Amniotic stem cell (primary cell): Measurements from ENCODE around the gene MMUT.
"Not testable (repeated sequence)": the region's sequence is repeated elsewhere in the genome, so short reads cannot be mapped to it uniquely, and the experiment has no call there.

Experiments
- DNase-seq: peaks from one replicate; lab custom pipeline; 2025; lab: John Stamatoyannopoulos, UW

Gene MMUT

DNA sequence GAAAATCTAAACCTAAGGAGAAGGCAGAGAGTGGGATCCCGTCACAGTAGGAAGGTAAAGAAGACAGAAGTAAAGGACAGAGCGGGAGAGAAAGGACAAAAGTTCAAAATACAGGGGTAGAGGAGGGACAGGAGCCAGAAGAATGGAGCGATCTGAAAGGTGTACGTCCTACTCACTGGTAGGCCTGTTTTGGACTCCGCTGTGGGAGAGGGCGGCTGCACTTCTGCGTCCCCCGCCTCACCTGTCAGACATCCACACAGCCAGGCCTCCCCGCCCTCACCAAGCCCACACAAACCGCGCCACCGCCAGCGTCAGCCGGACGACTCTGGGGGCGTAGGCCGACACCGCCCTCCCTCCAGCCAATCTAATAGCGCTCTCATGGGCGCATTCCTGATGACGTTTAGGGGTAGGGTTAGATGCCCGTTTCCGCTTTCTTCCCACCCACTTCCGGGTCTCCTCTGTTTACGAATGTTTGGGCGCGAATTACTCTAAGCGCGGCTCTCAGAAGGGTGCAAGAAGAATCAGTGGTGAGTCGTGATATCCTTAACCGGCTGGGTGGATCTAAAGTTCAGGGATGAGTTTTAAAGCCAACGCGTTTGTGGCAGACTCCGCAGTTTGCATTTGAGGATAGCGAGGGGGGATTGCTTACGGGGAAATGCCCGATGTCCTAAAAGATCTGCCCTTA is at the start of gene MMUT, which contains the start of gene CENPQ:
Gene MMUT (minus strand): TSS at position 327 of the 685 bp plus-strand sequence. CDS start 3,787 bp downstream, outside the sequence.
Gene CENPQ (plus strand): TSS at position 444 of the 685 bp plus-strand sequence. CDS start 6,807 bp downstream, outside the sequence.
- peak; percentile 94 for DNase-seq

DNA sequence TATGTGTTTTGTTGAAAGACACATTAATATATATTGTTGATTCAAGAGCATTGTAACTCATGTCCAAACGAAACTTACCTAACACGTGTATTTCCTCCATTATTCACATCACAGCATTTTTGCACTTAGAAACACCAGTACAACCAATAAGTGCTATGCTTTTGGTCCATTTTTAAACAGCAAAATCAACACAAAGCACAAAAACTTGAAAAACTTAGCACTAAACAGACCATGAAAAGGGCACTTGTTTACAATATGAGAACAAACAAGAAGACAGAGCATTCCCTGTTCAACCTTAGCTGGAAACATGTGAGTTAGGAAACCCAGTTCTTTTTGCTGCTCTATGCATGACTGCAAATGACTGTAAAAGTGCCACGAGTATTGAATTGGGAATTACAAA is 46.3 kb upstream of the MMUT start:
- DNase-seq: no peak

- DNase-seq: no peak
These were observed 43.6 kb upstream of the MMUT start for GRCh38 chr6:49506569-49507111.

- no peak for DNase-seq
These were observed 41.6 kb upstream of the MMUT start for GRCh38 chr6:49504666-49505065.

- DNase-seq: no peak
These were observed 36.6 kb upstream of the MMUT start, which contains the start of gene GLYATL3 for GRCh38 chr6:49499623-49500022. GLYATL3 (plus strand) TSS chr6:49499923; CDS start chr6:49511991, 12,068 bp downstream.

- no peak for DNase-seq
These were observed 36.1 kb upstream of the MMUT start for GRCh38 chr6:49499126-49499525.

- no peak for DNase-seq
These were observed 34.3 kb upstream of the MMUT start for GRCh38 chr6:49497304-49497703.

DNA sequence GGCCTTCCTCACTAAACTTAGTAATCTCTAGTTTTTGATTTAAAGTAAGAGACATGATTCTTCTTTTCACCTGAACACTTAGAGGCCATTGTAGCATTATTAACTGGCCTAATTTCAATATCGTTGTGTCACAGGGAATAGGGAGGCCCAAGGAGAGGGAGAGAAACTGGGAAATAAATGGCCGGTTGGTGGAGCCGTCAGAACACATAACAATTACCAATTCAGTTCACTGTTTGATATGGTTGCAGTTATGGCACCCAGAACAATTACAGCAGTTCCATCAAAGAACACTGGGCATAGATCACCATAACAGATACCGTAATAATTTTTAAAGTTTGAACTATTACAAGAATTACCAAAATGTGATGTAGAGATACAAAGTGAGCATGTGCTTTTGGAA is 27.6 kb upstream of the MMUT start:
- DNase-seq: no peak

DNA sequence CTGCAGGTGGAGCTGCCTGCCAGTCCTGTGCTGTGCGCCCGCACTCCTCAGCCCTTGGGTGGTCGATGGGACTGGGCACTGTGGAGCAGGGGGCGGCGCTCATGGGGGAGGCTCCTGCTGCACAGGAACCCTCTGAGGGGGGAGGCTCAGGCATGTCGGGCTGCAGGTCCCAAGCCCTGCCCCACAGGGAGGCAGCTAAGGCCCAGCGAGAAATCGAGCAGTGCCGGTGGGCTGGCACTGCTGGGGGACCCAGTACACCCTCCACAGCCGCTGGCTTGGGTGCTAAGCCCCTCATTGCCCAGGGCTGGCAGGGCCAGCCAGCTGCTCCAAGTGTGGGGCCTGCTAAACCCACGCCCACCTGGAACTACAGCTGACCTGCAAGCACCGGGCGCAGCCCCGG is 20.3 kb upstream of the MMUT start:
- not testable (repeated sequence) for DNase-seq

DNA sequence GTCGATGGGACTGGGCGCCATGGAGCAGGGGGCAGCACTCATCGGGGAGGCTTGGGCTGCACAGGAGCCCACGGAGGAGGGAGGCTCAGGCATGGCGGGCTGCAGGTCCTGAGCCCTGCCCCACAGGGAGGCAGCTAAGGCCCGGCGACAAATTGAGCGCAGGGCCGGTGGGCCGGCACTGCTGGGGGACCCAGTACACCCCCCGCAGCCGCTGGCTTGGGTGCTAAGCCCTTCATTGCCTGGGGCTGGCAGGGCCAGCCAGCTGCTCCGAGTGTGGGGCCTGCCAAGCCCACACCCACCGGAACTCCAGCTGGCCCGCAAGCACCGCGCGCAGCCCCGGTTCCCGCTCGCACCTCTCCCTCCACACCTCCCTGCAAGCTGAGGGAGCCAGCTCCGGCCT is 18.8 kb upstream of the MMUT start:
- not testable (repeated sequence) for DNase-seq

- DNase-seq: no peak
These were observed 16.4 kb upstream of the MMUT start for GRCh38 chr6:49479308-49479970.

DNA sequence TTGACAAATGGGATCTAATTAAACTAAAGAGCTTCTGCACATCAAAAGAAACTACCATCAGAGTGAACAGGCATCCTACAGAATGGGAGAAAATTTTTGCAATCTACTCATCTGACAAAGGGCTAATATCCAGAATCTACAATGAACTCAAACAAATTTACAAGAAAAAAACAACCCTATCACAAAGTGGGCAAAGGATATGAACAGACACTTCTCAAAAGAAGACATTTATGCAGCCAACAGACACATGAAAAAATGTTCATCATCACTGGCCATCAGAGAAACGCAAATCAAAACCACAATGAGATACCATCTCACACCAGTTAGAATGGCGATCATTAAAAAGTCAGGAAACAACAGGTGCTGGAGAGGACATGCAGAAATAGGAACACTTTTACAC is 13.5 kb upstream of the MMUT start:
- DNase-seq: not testable (repeated sequence)

- no peak for DNase-seq
These were observed 5.0 kb upstream of the MMUT start for GRCh38 chr6:49468042-49468441.

DNA sequence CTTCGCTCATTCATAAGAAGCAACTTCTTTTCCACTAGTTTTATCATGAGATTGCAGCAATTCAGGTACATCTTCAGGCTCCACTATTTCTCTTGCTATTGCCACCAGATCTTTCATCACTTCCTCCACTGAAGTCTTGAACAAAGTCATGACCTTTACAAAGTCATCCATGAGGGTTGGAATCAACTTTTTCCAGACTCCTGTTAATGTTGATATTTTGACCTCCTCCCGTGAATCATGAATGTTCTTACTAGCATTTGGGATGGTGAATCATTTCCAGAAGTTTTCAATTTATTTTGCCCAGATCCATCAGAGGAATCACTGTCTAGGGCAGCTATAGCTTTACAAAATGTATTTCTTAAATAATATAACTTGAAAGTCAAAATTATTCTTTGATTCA is 1.6 kb upstream of the MMUT start:
- DNase-seq: no peak

GRCh38 chr6:49463612-49463967 is 537 bp upstream of the MMUT start:
- DNase-seq: no peak

GRCh38 chr6:49462599-49462926 is 490 bp downstream of the MMUT start:
- no peak for DNase-seq

GRCh38 chr6:49462071-49462470 is 982 bp downstream of the MMUT start:
- no peak for DNase-seq

GRCh38 chr6:49457771-49458170 is 5.3 kb downstream of the MMUT start:
- no peak for DNase-seq

DNA sequence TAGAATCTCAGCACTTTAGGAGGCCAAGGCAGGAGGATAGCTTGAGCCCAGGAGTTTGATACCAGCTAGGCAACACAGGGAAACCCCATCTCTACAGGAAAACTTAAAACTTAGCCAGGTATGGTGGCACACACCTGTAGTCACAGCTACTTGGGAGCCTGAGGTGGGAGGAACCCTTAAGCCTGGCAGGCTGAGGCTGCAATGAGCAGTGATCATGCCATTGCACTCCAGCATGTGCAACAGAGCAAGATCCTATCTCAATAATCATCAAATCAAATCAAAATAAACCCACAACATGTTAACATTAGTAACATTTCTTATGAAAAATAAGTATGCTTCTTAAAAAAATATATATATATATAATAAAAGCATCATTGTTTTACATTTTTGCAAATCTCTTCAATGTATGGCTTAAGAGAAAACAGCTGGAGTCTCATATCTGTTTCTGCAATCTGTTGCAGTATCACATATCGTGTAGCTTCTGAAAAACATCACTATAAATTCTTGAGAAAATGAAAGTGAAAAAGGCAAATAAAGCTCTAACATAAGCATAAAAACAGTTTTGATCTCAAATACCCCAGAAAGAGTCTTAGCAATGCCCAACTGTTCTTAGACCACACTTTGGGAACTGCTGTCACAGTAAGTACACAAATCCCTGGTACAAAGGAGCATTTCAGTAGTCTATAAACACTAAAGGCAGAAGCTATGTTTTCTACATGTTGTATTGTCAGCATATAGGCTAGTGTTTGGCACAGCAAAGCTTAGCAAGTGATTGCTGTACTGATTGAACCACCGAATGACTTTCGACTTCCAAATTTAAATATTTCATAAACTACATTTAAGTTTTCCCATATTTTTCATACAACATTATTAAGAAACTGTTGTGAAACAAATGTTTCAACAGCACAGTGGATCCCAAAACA is 8.0 kb downstream of the MMUT start:
- no peak for DNase-seq

DNA sequence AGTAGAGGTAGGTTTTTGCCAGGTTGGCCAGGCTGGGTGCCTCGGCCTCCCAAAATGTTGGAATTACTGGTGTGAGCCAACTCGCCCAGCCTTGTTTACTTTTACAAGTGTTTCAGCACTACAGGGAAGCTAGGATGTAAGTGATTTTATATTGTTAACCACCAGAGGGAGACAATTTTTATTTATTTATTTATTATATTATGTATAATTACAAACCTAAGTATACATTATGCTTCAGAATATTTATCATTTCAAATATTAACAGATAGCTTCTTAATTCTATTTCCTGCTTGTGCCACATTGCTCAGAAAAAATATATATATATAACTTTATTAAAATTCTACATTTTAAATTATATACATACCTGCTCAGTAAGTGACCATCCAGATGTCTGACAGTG is 9.8 kb downstream of the MMUT start:
- DNase-seq: no peak

- DNase-seq: no peak
These were observed 32.2 kb downstream of the MMUT start for GRCh38 chr6:49430866-49431265.

DNA sequence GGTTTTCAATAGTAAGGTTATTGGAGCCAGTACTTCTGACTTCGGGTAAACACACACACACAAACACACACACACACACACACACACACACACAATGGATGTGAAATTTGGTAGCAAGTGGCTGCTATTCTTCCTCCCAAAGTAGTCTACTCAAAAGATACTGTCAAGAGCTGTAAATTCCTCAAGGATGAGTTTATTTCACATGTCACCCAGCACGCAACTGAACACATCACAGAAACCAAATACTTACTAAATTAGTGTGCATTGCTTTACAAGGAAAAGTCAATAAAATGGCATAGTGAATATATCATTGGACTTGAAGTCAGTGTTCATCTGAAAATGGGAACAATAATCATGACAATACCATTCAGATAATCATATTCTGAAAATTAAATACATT is 32.9 kb downstream of the MMUT start:
- no peak for DNase-seq
